ENCODE measurements around the gene SMC5.
A peak's percentile ranks its signal among the peaks of the same experiment; 100 is the strongest.

Gene SMC5

DNA sequence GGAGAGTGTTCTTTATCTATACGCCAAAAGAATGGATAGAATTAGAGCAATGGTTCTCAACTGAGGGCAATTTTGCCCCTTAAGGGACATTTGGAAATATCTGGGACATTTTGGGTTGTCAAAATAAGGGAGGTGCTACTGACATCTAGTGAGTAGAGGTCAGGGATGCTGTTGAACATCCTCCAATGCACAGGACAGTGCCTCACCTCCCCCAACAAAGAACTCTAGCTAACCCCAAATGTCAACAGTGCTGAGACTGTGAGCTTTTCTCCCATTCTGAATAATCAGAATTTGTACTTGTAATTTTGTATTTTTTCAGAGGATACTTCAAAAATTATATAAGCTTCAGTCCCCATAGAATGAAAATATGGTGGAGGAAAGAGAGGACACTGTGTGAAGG is 8.6 kb upstream of the SMC5 start:
- Histone ChIP-seq H2AFZ (ENCODE audit: insufficient read depth, low read length, poor library complexity) (no peak overlapping the region), H2BK120ac (ENCODE audit: insufficient read depth, low read length, poor library complexity) (no peak overlapping the region), H3K4ac (ENCODE audit: low read depth, low read length) (no peak overlapping the region), H3K79me2 (ENCODE audit: control insufficient read depth, insufficient read depth, low read length, poor library complexity) (no peaks in the 10 kb centered on the region), H3K4me1 (ENCODE audit: control insufficient read depth in 1 of 2, insufficient read depth in 2 of 2, low read length in 2 of 2) (no peaks in the 10 kb centered on the region), H3K27ac (ENCODE audit: low read depth, low read length) (no peak overlapping the region), H2AK5ac (ENCODE audit: low read length) (no peak overlapping the region), H4K8ac (ENCODE audit: low read depth, low read length) (no peak overlapping the region), H3K36me3 (ENCODE audit: control insufficient read depth in 1 of 2, insufficient read depth in 2 of 2, low read length in 2 of 2) (no peaks in the 10 kb centered on the region), H2BK5ac (ENCODE audit: low read depth, low read length, poor library complexity) (no peak overlapping the region), H3K4me3 (ENCODE audit: low read depth, low read length) (no peak overlapping the region), H3K27me3 (ENCODE audit: insufficient read depth, low read length) (no peaks in the 10 kb centered on the region), H3K9me3 (ENCODE audit: insufficient read depth, low read depth, low read length) (no peaks in the 10 kb centered on the region), H3K23ac (ENCODE audit: low read length) (no peak overlapping the region), H3K4me2 (ENCODE audit: low read length) (no peak overlapping the region), H4K91ac (ENCODE audit: low read depth, low read length) (no peak overlapping the region), H3K14ac (ENCODE audit: low read length) (no peak overlapping the region), H4K12ac (ENCODE audit: low read depth, low read length) (no peak overlapping the region), H3K9ac (ENCODE audit: low read length) (no peak overlapping the region), H3K79me1 (ENCODE audit: low read length) (no peaks in the 10 kb centered on the region), H3K18ac (ENCODE audit: low read length) (no peak overlapping the region), H2BK12ac (ENCODE audit: low read length) (no peak overlapping the region)
- DNase-seq = no peak
- no CpG with 5 or more reads among the region's 1 CpG for WGBS (ENCODE audit: extremely low coverage, insufficient coverage, insufficient read length)

DNA sequence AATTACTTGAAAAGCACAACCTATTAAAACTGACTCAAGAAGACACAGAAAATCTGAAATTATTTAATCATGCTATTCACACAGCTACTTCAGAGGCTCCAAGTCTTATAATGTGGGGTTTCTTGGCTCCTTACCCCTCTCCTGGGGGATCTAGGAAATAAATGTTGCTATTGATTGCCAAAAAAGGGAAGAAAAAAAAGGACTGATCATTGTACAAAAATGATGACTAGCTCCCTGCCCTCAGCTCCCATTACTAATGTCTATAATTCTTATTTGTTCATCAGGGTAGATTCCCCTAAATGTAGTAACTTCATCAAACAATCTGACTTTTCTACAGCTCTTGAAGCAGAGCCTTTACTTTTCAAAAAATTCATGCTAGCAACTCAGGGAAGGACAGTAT is 3.3 kb upstream of the SMC5 start:
- Histone ChIP-seq H3K4me2 (ENCODE audit: low read length) (peak overlapping the region; percentile 59), H3K18ac (ENCODE audit: low read length) (no peak overlapping the region), H4K8ac (ENCODE audit: low read depth, low read length) (no peak overlapping the region), H3K9me3 (ENCODE audit: insufficient read depth, low read depth, low read length) (no peaks in the 10 kb centered on the region), H3K79me2 (ENCODE audit: control insufficient read depth, insufficient read depth, low read length, poor library complexity) (peaks cover 17% of the 10 kb centered on the region), H2BK120ac (ENCODE audit: insufficient read depth, low read length, poor library complexity) (no peak overlapping the region), H3K4ac (ENCODE audit: low read depth, low read length) (no peak overlapping the region), H3K27me3 (ENCODE audit: insufficient read depth, low read length) (no peaks in the 10 kb centered on the region), H2BK5ac (ENCODE audit: low read depth, low read length, poor library complexity) (no peak overlapping the region), H2AFZ (ENCODE audit: insufficient read depth, low read length, poor library complexity) (no peak overlapping the region), H3K4me1 (ENCODE audit: control insufficient read depth in 1 of 2, insufficient read depth in 2 of 2, low read length in 2 of 2) (peaks cover 2 to 13% of the 10 kb centered on the region in 2 experiments), H3K9ac (ENCODE audit: low read length) (no peak overlapping the region), H3K14ac (ENCODE audit: low read length) (no peak overlapping the region), H3K36me3 (ENCODE audit: control insufficient read depth in 1 of 2, insufficient read depth in 2 of 2, low read length in 2 of 2) (no peaks in the 10 kb centered on the region), H4K91ac (ENCODE audit: low read depth, low read length) (no peak overlapping the region), H3K27ac (ENCODE audit: low read depth, low read length) (peak overlapping the region; percentile 73), H2BK12ac (ENCODE audit: low read length) (no peak overlapping the region), H3K23ac (ENCODE audit: low read length) (no peak overlapping the region), H4K12ac (ENCODE audit: low read depth, low read length) (no peak overlapping the region), H3K4me3 (ENCODE audit: low read depth, low read length) (no peak overlapping the region), H3K79me1 (ENCODE audit: low read length) (peaks cover 19% of the 10 kb centered on the region), H2AK5ac (ENCODE audit: low read length) (no peak overlapping the region)
- no peak for DNase-seq

DNA sequence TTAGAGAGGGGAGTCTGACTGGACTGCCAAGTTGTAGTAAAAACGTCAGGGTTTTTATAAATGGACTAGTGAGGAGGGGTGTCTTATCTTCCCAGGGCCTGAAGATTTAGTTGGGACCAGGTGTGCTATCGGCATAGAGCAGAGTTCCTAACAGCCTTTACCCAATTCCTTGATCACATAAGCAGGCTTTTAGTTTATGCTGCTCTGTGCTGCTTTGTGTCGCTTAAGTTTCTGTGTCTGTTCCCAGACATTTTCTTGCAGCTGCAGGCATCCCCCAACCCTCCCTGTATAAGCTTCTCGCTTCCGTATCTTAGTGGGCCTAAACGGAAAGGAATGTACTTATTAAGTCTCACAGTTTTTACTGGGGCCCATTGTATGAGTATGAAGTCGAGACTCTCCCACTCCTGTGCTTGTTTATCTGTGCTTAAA is 2.6 kb upstream of the SMC5 start:
- no CpG with 5 or more reads among the region's 7 CpGs for WGBS (ENCODE audit: extremely low coverage, insufficient coverage, insufficient read length)
- H2BK5ac ChIP-seq (ENCODE audit: low read depth, low read length, poor library complexity) = peak overlapping the region; percentile 53

DNA sequence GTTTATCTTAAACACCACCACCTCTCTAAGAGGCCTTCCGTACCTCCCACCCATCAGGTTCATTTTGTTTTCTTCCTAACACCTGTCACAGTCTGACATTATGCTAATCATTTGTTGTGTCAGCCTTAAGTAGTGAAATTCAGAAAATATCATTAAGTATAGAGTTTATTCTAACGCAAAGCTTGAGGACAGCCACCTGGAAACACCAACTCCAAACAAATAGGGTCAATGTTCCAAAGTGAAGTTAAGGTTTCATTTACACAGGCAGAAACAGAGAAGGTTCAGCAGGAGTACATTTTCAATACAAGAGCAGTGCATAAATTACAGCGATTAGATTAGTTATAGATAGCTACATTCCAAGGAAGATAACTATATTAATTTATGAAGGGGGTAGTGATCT is 1.3 kb upstream of the SMC5 start:
- no peak overlapping the region for H3K14ac ChIP-seq (ENCODE audit: low read length)
- no peak overlapping the region for H2BK12ac ChIP-seq (ENCODE audit: low read length)
- no peak overlapping the region for H3K23ac ChIP-seq (ENCODE audit: low read length)
- H3K79me2 ChIP-seq (ENCODE audit: control insufficient read depth, insufficient read depth, low read length, poor library complexity) = peaks cover 20% of the 10 kb centered on the region
- H4K8ac ChIP-seq (ENCODE audit: low read depth, low read length) = no peak overlapping the region
- H4K12ac ChIP-seq (ENCODE audit: low read depth, low read length) = no peak overlapping the region
- H2AFZ ChIP-seq (ENCODE audit: insufficient read depth, low read length, poor library complexity) = no peak overlapping the region
- H3K9me3 ChIP-seq (ENCODE audit: insufficient read depth, low read depth, low read length) = no peaks in the 10 kb centered on the region
- no peak overlapping the region for H2BK120ac ChIP-seq (ENCODE audit: insufficient read depth, low read length, poor library complexity)
- no CpG with 5 or more reads among the region's 3 CpGs for WGBS (ENCODE audit: extremely low coverage, insufficient coverage, insufficient read length)
- no peak overlapping the region for H2BK5ac ChIP-seq (ENCODE audit: low read depth, low read length, poor library complexity)
- H3K4me3 ChIP-seq (ENCODE audit: low read depth, low read length) = no peak overlapping the region
- peaks cover 0 to 3% of the 10 kb centered on the region in 2 experiments for H3K36me3 ChIP-seq (ENCODE audit: control insufficient read depth in 1 of 2, insufficient read depth in 2 of 2, low read length in 2 of 2)
- H3K9ac ChIP-seq (ENCODE audit: low read length) = no peak overlapping the region
- no peak for DNase-seq
- no peak overlapping the region for H3K18ac ChIP-seq (ENCODE audit: low read length)
- peak overlapping the region; percentile 61 for H3K4me2 ChIP-seq (ENCODE audit: low read length)
- peaks cover 19% of the 10 kb centered on the region for H3K79me1 ChIP-seq (ENCODE audit: low read length)
- H4K91ac ChIP-seq (ENCODE audit: low read depth, low read length) = no peak overlapping the region
- no peak overlapping the region for H2AK5ac ChIP-seq (ENCODE audit: low read length)
- H3K4ac ChIP-seq (ENCODE audit: low read depth, low read length) = no peak overlapping the region
- no peaks in the 10 kb centered on the region for H3K27me3 ChIP-seq (ENCODE audit: insufficient read depth, low read length)
- H3K4me1 ChIP-seq (ENCODE audit: control insufficient read depth in 1 of 2, insufficient read depth in 2 of 2, low read length in 2 of 2) = peaks cover 6 to 16% of the 10 kb centered on the region in 2 experiments
- peak overlapping the region; percentile 90 for H3K27ac ChIP-seq (ENCODE audit: low read depth, low read length)

More for the DNA sequence above, 2.6 kb upstream of the SMC5 start:
- peak overlapping the region; percentile 70 for H3K14ac ChIP-seq (ENCODE audit: low read length)
- no peak overlapping the region for H2AK5ac ChIP-seq (ENCODE audit: low read length)
- peak overlapping the region; percentile 72 for H4K12ac ChIP-seq (ENCODE audit: low read depth, low read length)
- no peak overlapping the region for H3K9ac ChIP-seq (ENCODE audit: low read length)
- no peak overlapping the region for H2BK12ac ChIP-seq (ENCODE audit: low read length)
- no peak overlapping the region for H3K23ac ChIP-seq (ENCODE audit: low read length)
- H3K27ac ChIP-seq (ENCODE audit: low read depth, low read length) = peak overlapping the region; percentile 73
- H4K8ac ChIP-seq (ENCODE audit: low read depth, low read length) = peak overlapping the region; percentile 70
- peak overlapping the region; percentile 62 for H4K91ac ChIP-seq (ENCODE audit: low read depth, low read length)
- H3K27me3 ChIP-seq (ENCODE audit: insufficient read depth, low read length) = no peaks in the 10 kb centered on the region
- H3K4ac ChIP-seq (ENCODE audit: low read depth, low read length) = no peak overlapping the region
- H3K79me1 ChIP-seq (ENCODE audit: low read length) = peaks cover 19% of the 10 kb centered on the region
- no peak overlapping the region for H3K18ac ChIP-seq (ENCODE audit: low read length)
- peak overlapping the region; percentile 78 for H2AFZ ChIP-seq (ENCODE audit: insufficient read depth, low read length, poor library complexity)
- H3K4me3 ChIP-seq (ENCODE audit: low read depth, low read length) = no peak overlapping the region
- peaks cover 20% of the 10 kb centered on the region for H3K79me2 ChIP-seq (ENCODE audit: control insufficient read depth, insufficient read depth, low read length, poor library complexity)
- peaks cover 6 to 16% of the 10 kb centered on the region in 2 experiments for H3K4me1 ChIP-seq (ENCODE audit: control insufficient read depth in 1 of 2, insufficient read depth in 2 of 2, low read length in 2 of 2)
- peak overlapping the region; percentile 59 for H3K4me2 ChIP-seq (ENCODE audit: low read length)
- H3K36me3 ChIP-seq (ENCODE audit: control insufficient read depth in 1 of 2, insufficient read depth in 2 of 2, low read length in 2 of 2) = peaks cover 0 to 3% of the 10 kb centered on the region in 2 experiments
- peak overlapping the region; percentile 69 for H2BK120ac ChIP-seq (ENCODE audit: insufficient read depth, low read length, poor library complexity)
- no peaks in the 10 kb centered on the region for H3K9me3 ChIP-seq (ENCODE audit: insufficient read depth, low read depth, low read length)
- DNase-seq = peak in 1 of 2 donors; percentile 12
